B cell (primary cell): ENCODE data around the gene WNT1. TPM values are rescaled to one million over a fixed set of nuclear protein-coding genes. Genes with fewer than 3 reads are reported as not detected.

Experiments used
- ATAC-seq: fragments of 200-7000 bp; cut with Tn5 transposase; one replicate; pipeline ENCODE4 v1.10.0; 2021; ENCODE audit warnings: low read depth, mild to moderate bottlenecking, moderate number of reproducible peaks, moderate library complexity
- CTCF ChIA-PET: fragments of 350-600 bp; sonication (Branson Sonifier 250); formaldehyde crosslinking; loops from one replicate; lab custom pipeline; 2021; ENCODE audit warnings: antibody characterized with exemption, inconsistent platforms; lab: Charles Lee
- POLR2A ChIA-PET: fragments of 350-600 bp; sonication (Branson Sonifier 250); formaldehyde crosslinking; loops from one replicate; lab custom pipeline; 2021; ENCODE audit warnings: antibody characterized with exemption; lab: Charles Lee
- DNase-seq: peaks from one replicate; pipeline ENCODE4 v3.0.0; 2013
- H2AFZ ChIP-seq: 2 replicates; pipeline ENCODE4 v1.6.1; 2012; ENCODE audit warnings: mild to moderate bottlenecking, low read depth, low read length; ENCODE audit not compliant: insufficient read depth, poor library complexity, severe bottlenecking
- H3K27ac ChIP-seq, 2 donors: 1 replicate in 1 of 2; 2 replicates in 1 of 2; pipeline ENCODE4 v1.5.1; 2012 to 2013; ENCODE audit warnings: low read length in 2 of 2, mild to moderate bottlenecking in 2 of 2, moderate library complexity in 1 of 2
- H3K27me3 ChIP-seq, 4 experiments: fragments of 200-600 bp in 1 of 4; sonication (generic) in 1 of 4; replicated peaks in 1 of 4; 1 replicate in 2 of 4; 2 replicates in 2 of 4; pipeline versions ENCODE4 v1.6.1 to v1.7.0; 2013 to 2016; ENCODE audit warnings: low read length in 3 of 4, mild to moderate bottlenecking in 2 of 4, mixed read lengths in 1 of 4, moderate library complexity in 1 of 4; ENCODE audit not compliant: insufficient read depth in 4 of 4, control insufficient read depth in 3 of 4; ENCODE audit errors: control extremely low read depth in 1 of 4
- H3K36me3 ChIP-seq, 2 experiments: replicated peaks in 1 of 2; 1 replicate in 1 of 2; 2 replicates in 1 of 2; pipeline versions ENCODE4 v1.6.1 to v1.7.1; 2013; ENCODE audit warnings: low read length in 1 of 2; ENCODE audit not compliant: insufficient read depth in 2 of 2, control insufficient read depth in 1 of 2; ENCODE audit errors: control extremely low read depth in 1 of 2, extremely low read depth in 1 of 2
- H3K4me1 ChIP-seq, 2 donors: fragments of 200-600 bp in 1 of 2; sonication (generic) in 1 of 2; 1 replicate in 1 of 2; 2 replicates in 1 of 2; pipeline versions ENCODE4 v1.5.1 to v1.6.1; 2013 to 2017; ENCODE audit warnings: low read length in 2 of 2; ENCODE audit not compliant: control insufficient read depth in 2 of 2, insufficient read depth in 2 of 2
- H3K4me2 ChIP-seq: replicated peaks from 2 replicates; pipeline ENCODE3; 2012; ENCODE audit warnings: mild to moderate bottlenecking, low read depth, low read length; ENCODE audit not compliant: poor library complexity, severe bottlenecking
- H3K4me3 ChIP-seq, 5 experiments: fragments of 200-600 bp in 1 of 5; sonication (generic) in 1 of 5; 1 replicate in 3 of 5; 2 replicates in 2 of 5; pipeline versions ENCODE4 v1.5.1 to v1.7.0; 2011 to 2016; ENCODE audit warnings: low read length in 4 of 5, mild to moderate bottlenecking in 4 of 5, low read depth in 2 of 5, control low read depth in 1 of 5, moderate library complexity in 1 of 5; ENCODE audit not compliant: insufficient read depth in 1 of 5; ENCODE audit errors: control extremely low read depth in 1 of 5, extremely low read depth in 1 of 5
- H3K79me2 ChIP-seq: fragments of 200-600 bp; sonication (generic); one replicate; pipeline ENCODE4 v1.6.0; 2016; ENCODE audit warnings: low read length; ENCODE audit not compliant: control insufficient read depth, insufficient read depth
- H3K9ac ChIP-seq: fragments of 200-600 bp; sonication (generic); 2 replicates; pipeline ENCODE4 v1.6.1; 2017; ENCODE audit warnings: mild to moderate bottlenecking, low read length, moderate library complexity
- H3K9me3 ChIP-seq, 3 donors: one replicate each; pipeline versions ENCODE4 v1.6.1 to v1.7.1; 2013; ENCODE audit warnings: low read length in 2 of 3; ENCODE audit not compliant: control insufficient read depth in 2 of 3, insufficient read depth in 1 of 3; ENCODE audit errors: control extremely low read depth in 1 of 3
- H4K20me1 ChIP-seq: 2 replicates; pipeline ENCODE4 v1.6.0; 2012; ENCODE audit warnings: mild to moderate bottlenecking, low read length; ENCODE audit not compliant: insufficient read depth, control insufficient read depth, poor library complexity, severe bottlenecking
- H3K27ac Mint-ChIP-seq: one replicate; pipeline ENCODE4 v1.8.0; 2021; ENCODE audit warnings: mixed read lengths
- H3K27me3 Mint-ChIP-seq: one replicate; pipeline ENCODE4 v1.8.0; 2021; ENCODE audit warnings: mixed read lengths
- H3K4me1 Mint-ChIP-seq: one replicate; pipeline ENCODE4 v1.8.0; 2021; ENCODE audit warnings: mixed read lengths
- H3K4me3 Mint-ChIP-seq: one replicate; pipeline ENCODE4 v1.8.0; 2021; ENCODE audit warnings: mixed read lengths
- H3K9me3 Mint-ChIP-seq: one replicate; pipeline ENCODE4 v1.8.0; 2022; ENCODE audit warnings: mixed read lengths; ENCODE audit not compliant: insufficient read depth
- CTCF ChIP-seq: fragments of 200-600 bp; IDR thresholded peaks from one replicate; pipeline ENCODE4 v1.8.0; 2022; ENCODE audit warnings: antibody characterized with exemption, mild to moderate bottlenecking
- EZH2 ChIP-seq: IDR thresholded peaks from 2 replicates; pipeline ENCODE4 v1.6.1; 2012; ENCODE audit warnings: borderline replicate concordance, low read depth, mild to moderate bottlenecking, moderate library complexity, low read length; ENCODE audit not compliant: insufficient read depth, poor library complexity, severe bottlenecking
- WGBS: methylation state at CpG from one replicate; pipeline ENCODE4 v1.1.5; 2013; ENCODE audit warnings: missing lambda C conversion rate; ENCODE audit not compliant: insufficient coverage; 5-methylcytosine and 5-hydroxymethylcytosine counted together
- intact Hi-C: fragments of 100-400 bp; cut with micrococcal nuclease; formaldehyde crosslinking; loops from one replicate; pipeline ENCODE4 v1.10.0; 2022
- polyA plus RNA-seq: library from polyadenylated mRNA; depleted of rRNA; stranded (reverse); fragments of >200 nt; gene quantifications from 2 replicates; pipeline ENCODE4 v1.2.3, GENCODE V29; 2012
- total RNA-seq, 2 donors: library from RNA; stranded (reverse); fragments of 120-200 nt in 1 of 2; gene quantifications; 1 replicate in 1 of 2; 2 replicates in 1 of 2; pipeline versions ENCODE4 v1.2.3 to v1.2.4, GENCODE V29; 2013 to 2022

Gene WNT1
- total and polyA plus RNA-seq, 2 donors (not counting 1 experiment from before 2014, with no cell fraction given): 0.55 TPM; not detected in 1

- H4K20me1 ChIP-seq: peaks cover 27% of the 10 kb centered on the region
- H3K4me3 ChIP-seq: peak overlapping the region in 4 of 5 experiments; percentile 8 to 34 (median 28)
- POLR2A ChIA-PET: interaction anchor here (0.6 to 3.1 kb wide), 4 partner anchors 10 to 24 kb away, joined by 4 to 9 read pairs (median 5); partner anchors contain the start of gene ARF3
- H3K36me3 ChIP-seq: no peaks in the 10 kb centered on the region
- H3K27ac Mint-ChIP-seq: no peak overlapping the region
- H3K79me2 ChIP-seq: no peaks in the 10 kb centered on the region
- H3K27ac ChIP-seq: no peak overlapping the region
- CTCF ChIA-PET: interaction anchor here (0.9 to 7.2 kb wide), 6 partner anchors 10 to 122 kb away, joined by 3 to 71 read pairs (median 4); partner anchors contain the start of gene WNT1
- peak; percentile 63 for ATAC-seq
- peaks cover 0 to 51% (median 40%) of the 10 kb centered on the region in 4 experiments for H3K27me3 ChIP-seq
- peaks cover 40% of the 10 kb centered on the region for H3K4me1 Mint-ChIP-seq
- H3K9me3 ChIP-seq: peaks cover 0 to 25% (median 0%) of the 10 kb centered on the region in 3 donors
- intact Hi-C loops: loop anchor here (1.0 kb wide), 1 partner anchor 8 kb away; the partner anchor contains the start of gene WNT1
- H3K27me3 Mint-ChIP-seq: peaks cover 39% of the 10 kb centered on the region
- TF ChIP-seq CTCF (no peak), EZH2 (no peak)
- H2AFZ ChIP-seq: peak overlapping the region; percentile 57
- H3K9ac ChIP-seq: peak overlapping the region; percentile 34
- peak; percentile 70 for DNase-seq
- 7% methylated on average over 73 of the region's 77 CpGs for WGBS
- H3K4me2 ChIP-seq: peak overlapping the region; percentile 76
- H3K4me3 Mint-ChIP-seq: peak overlapping the region; percentile 80
- peaks cover 47 to 51% of the 10 kb centered on the region in 2 donors for H3K4me1 ChIP-seq
- H3K9me3 Mint-ChIP-seq: no peaks in the 10 kb centered on the region
Measured at GRCh38 chr12:48969833-48970701, 8.1 kb upstream of the WNT1 start.
